GM12891 (cell line): Measurements from ENCODE around the gene PPIG.

Experiments used
- PAX5 ChIP-seq: IDR thresholded peaks from 2 replicates; pipeline ENCODE4 v1.6.1; 2011; ENCODE audit warnings: low read length, moderate library complexity, mild to moderate bottlenecking; ENCODE audit not compliant: insufficient read depth, severe bottlenecking
- POLR2A ChIP-seq: IDR thresholded peaks from 2 replicates; pipeline ENCODE4 v1.6.1; 2011; ENCODE audit warnings: low read depth, low read length, control low read depth
- POLR2AphosphoS5 ChIP-seq: IDR thresholded peaks from 2 replicates; pipeline ENCODE4 v1.6.1; 2011; ENCODE audit warnings: low read depth, low read length, control low read depth
- POU2F2 ChIP-seq: IDR thresholded peaks from 2 replicates; pipeline ENCODE4 v1.6.1; 2011; ENCODE audit warnings: low read depth, mild to moderate bottlenecking, control low read depth, low read length, moderate library complexity
- SPI1 ChIP-seq: IDR thresholded peaks from 2 replicates; pipeline ENCODE4 v1.6.1; 2011; ENCODE audit warnings: low read depth, low read length, control low read depth
- TAF1 ChIP-seq: IDR thresholded peaks from 2 replicates; pipeline ENCODE4 v1.6.1; 2011; ENCODE audit warnings: low read depth, low read length, control low read depth

GRCh38 chr2:169569948-169570347, 14.2 kb upstream of the PPIG start:
- TF ChIP-seq POU2F2, result no peak
- no peak for TF ChIP-seq PAX5
- TF ChIP-seq POLR2A, result no peak
- TF ChIP-seq TAF1, result no peak
- no peak for TF ChIP-seq POLR2AphosphoS5
- no peak for TF ChIP-seq SPI1
